HG03354 (cell line): Measurements from ENCODE around the gene PFDN6.

Source experiments
- ATAC-seq: cut with Tn5 transposase; IDR thresholded peaks from one replicate; pipeline ENCODE4 v1.9.1; 2021; ENCODE audit warnings: mild to moderate bottlenecking; ENCODE audit not compliant: unreplicated experiment, poor library complexity, severe bottlenecking

PFDN6 gene

DNA sequence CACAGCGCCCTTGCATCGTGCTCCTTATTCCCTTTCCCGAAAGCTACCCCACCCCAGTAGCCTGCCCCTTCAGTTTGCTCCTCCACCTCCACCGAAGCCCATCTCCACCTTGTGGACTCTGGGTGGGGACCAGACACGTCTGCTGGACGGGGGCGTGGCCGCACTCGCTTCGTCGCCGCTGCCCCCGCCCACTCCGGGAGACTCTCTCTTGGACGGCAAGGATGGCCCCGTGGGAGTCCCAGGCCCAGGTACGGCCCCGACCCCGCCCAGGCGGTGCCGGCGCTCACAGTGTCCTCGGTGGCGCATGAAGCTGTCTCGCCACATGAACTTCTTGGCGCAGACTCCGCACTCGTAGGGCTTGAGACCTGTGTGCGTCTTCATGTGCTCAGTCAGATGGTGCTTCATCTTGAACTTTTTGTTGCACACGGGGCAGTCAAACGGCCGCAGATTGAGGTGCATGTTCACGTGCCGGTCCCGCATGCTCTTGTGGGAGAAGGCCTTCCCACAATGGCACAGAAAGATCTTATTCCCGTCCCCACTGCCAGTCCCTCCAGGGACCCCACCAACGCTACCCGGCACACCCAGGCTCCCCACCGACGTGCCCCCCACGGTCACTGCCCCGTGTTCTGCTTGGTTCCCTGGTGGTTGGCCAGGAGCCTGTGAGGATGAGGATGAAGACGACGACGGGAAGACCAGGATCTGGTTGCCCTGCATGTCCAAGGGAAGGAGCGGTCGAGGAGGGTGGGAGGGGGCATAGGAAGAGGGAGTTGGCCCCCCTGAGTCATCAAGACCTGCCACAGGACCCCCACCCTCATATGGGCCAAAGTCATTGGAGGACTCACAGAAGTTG lies 25.8 kb downstream of the PFDN6 start:
- no peak for ATAC-seq

DNA sequence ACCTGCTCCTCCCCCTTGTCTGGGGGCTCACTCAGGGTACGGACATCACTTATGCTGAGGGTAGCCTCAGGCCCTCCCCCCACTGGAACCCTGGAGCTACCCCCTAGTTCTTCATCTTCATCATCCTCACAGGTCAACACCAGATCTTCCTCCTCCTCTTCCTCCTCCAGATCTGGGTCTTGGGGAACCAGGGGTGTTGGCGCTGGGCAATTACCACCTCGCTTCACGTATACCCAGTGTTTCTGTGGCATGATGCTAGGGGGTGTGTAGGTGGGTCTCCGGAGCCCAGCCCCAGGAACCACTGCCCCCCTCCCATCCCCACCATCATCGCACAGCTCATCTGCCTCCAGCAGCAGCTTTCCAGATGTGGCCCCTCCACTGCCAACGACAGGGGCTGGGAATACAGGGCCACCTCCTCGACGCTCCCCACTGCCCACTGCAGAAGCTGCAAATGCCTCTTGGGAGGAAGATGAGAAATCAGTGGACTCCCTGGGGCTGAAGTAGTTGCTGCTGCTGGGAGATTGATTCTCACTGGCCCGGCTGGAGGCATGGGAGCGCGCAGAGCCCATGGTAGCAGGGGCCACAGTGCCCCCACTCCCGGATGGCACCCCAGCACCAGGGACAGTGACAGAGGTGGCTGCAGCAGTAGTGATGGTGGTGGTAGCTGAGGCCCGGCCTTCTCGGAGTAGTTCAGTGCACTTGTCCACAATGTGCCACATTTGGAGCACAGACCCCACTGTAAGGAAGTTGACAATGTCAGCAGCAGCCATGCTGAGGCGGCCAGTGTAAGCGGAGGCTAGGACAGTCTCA lies 26.6 kb downstream of the PFDN6 start:
- no peak for ATAC-seq

DNA sequence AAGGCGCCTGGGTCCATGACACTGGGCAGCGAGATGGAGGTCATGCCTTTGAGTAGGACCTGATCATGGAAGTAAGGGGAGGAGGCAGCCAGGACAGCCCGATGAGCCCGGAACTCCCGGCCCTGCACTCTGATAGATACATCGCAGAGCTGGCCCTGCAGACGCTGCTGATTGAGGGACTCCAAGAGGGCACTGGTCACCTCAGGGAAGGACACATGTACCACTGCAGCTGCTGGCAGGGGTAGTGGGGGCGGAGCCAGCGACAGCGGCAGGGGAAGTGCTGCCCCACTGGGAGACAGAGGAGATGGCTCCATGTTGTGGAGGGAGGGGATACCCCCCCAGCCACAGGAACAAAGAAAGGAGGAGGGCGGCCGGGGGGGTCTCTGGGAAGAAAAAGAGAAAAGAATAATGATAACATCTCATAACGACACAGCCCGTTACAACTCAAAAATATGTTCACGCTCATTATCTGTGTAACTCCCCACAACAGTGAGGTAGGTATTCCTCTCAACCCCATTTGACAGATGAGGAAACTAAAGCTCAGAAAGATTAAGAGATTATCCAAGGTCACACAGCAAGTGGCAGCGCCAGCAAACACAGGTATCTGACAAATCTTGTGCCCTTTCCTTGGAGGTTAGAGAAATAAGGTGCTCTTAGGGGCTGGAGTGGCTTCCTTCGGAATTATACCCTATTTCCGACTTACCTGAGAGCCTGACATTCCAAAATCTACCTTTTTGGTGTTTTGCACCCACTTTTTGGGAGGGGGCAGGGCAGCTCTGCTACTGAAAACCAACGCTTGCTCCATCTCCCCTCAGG lies 27.4 kb downstream of the PFDN6 start:
- ATAC-seq: no peak

DNA sequence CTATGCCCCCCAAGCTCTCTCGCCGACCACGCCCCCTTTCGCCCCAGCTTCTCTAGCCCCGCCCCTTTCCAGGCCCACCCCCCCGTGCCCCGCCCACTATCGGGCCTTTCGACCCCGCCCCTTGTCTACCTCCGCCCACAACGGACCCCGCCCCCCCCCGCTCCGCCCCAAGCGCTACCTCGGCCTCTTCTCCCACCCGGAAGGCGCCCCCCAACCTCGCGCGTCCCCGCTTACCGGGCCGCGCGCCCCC lies 27.9 kb downstream of the PFDN6 start:
- no peak for ATAC-seq

DNA sequence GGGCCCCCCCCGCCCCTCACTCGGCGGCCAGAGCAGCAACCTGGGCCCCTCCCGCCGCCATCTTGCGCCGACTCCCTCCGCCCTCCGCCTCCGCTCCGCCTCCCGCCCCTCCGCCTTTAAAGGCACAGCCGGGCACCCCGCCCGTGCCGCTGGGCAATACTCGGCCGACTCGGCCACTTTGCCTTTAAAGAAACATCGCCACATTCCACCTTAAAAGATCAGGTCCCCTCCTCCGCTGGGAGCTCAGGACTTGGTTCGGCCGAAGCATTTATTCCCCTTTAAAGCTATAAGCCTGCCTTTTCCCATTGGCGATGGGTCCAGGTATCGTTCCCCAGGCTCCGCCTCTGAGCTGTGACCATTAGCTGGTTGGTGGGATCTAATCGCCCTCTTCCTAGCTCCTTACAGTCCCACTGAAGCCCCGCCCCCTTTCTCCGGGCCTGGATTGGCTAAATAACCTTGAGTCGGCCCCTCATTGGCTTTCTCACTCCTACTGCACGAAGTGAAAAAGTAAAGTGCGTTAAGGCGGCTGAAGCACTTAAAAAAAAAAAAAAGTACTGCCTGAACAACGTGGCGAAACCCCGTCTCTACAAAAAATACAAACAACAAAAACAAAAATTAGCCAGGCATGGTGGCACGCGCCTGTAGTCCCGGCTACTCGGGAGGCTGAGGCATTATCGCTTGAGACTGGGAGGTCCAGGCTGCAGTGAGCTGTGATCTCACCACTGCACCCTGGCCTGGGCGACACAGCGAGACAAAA lies 28.4 kb downstream of the PFDN6 start, which contains the start of gene ZBTB22:
Gene ZBTB22, minus strand, starts transcription at position 76 of the 757 bp plus-strand sequence. CDS start 828 bp downstream, outside the sequence.
- peak; percentile 56 for ATAC-seq

DNA sequence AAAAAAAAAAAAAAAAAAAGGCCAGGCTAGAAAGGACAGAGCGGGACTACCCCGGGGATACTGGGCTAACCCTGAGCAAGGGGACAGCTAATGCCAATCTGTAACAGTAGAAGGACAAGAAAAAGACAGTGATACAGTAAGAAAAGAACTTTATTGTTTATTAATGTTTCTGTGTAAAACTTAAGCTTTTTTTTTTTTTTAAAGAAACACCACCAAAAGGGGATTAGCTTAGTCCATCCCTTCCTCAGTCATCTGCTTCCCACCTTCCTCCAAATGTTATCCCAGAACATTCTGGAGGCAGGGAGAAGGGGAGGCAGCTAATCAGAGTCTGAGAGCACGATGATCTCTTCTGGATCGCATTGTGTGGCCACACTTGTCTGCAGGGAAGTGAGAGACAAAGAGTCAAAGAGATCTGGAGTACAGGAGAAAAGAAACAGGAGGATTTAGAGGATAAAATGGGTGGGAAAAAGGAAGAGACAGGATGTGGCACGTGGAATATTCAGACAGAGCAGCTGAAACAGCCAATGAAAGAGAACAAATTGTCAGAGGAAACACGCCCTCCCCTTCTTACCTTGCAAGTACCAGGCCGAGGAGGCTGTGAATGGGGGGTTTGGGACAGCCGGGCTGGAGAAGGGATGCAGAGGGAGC lies 29.1 kb downstream of the PFDN6 start:
- no peak for ATAC-seq

DNA sequence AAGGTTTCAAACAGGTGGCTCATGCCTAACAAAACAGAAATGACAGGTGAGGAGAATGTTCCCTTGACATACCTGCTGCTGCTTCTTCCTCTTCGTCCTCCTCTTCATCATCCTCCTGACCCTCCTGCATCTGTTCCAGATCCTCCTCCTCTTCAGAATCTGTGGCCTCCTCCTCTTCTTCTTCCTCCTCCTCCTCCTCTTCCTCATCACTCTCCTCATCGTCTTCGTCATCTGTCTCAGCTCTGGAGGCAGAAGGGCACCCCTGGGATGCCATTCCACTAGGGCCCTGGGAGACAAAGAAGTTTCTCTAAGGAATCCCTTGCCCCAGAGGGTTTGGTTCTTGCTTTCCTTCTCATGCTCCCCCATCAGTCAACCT lies 30.5 kb downstream of the PFDN6 start:
- ATAC-seq: no peak

DNA sequence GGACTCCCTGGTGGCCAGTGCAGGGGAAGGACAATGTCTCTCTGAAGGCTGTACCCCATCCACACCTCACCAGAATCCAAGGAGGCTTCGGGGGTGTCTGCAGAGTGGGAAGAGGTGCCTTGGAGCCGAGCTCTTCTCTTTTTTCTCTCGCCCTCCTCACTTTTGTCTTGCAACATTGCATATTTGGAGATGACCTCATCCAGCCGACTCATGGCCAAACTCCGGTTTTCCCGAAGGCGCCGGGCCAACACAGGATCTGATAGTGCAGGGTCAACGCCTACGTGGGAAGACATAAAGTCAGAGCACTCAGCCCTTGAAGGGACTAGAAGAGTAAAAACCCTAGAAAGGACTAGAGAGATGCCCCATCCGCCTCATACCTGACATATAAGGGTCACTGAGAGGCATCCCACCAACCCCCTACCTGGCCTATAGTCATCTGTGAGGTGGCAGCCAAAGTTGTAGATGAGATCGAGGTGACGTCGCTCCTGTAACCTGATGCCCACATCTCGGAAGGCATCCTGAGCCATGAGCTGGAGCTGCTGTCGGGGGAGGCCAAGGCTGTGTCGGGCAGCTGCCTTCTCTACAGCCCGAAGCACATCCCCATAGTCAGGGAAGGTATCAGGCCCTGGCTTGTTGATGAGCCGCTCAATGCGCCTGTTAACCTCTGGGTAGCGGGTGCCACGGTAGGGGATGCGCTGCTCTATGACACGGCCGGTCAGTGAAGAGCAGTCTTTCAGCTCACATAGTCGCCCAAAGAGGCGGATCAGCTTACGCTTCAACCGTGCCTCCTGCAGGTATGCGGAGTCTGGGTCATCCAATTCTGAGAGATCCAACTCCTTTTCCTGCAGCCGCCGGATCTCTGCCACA lies 31.1 kb downstream of the PFDN6 start:
- ATAC-seq: no peak

DNA sequence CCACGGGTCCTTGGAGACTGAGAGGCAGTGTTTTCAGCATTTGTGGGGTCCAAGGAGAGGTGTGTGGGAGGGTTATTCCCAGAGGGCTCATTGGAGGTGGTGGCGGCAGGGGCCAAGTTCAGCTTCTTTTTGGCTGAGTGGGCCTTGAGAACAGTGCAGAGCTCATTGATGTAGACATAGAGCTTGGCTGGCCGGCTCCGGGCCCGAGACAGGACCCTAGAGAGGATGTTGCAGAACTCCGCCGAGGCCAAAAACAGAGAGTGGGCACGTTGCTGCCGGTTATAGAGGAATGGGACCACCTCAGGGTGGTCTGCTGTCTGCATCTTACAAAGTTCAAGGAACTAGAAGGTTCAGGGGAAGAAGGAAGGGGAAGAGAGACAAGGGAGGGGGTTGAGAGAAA lies 31.8 kb downstream of the PFDN6 start:
- no peak for ATAC-seq

DNA sequence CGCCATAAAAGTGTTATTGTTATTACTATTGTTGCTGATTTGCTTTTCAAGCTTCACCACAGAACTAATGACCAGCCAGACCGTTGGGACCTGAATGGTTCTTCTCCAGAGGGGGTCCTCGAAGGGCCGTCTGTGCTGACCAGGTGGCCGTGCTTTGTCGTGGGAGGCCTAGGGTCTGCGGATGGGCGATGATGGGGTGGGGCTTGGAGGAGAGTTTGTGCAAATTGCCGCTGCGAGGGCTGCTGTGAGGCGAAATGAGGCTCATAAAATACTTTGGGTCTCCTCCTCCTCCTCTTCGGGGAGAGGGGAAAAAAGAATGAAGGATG lies 34.2 kb downstream of the PFDN6 start:
- ATAC-seq: no peak

DNA sequence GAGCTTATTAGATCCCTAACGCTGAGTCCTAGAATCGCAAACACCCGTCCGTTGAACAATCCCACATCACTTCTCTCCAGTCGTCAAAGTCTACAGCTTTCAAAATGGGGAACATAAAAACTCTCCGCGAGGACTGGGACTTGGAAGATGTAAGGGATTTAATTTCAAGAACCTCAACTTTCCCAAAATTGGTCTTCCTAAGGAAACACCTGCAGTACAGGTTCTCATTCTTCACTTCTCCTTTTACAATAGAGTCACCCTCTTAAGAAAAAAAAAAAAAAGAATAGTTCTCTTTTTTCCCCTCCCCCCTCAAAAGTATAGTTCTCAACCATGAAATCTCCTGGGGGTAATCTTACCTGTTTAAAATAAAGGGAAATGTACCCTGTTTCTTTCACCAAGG lies 34.7 kb downstream of the PFDN6 start:
- no peak for ATAC-seq

DNA sequence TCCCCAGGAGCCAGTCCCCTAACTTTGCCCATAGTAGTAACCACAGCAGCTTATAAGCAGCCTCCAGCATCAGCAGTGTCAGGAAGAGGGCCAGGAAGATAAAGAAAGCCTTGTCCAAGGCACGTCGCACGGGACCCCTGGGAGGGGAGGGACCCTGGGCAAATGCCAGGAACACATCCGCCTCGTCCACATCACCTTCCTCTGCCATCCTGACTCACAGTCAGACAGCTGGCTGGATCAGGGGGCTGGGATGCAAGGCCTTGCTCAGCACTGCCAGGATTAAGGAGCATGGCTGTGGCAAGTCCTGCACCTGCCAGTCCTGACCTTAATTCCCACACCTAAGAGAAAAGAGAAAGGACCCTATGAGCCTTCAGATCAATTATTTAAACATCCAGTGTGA lies 39.7 kb downstream of the PFDN6 start:
- ATAC-seq: no peak

DNA sequence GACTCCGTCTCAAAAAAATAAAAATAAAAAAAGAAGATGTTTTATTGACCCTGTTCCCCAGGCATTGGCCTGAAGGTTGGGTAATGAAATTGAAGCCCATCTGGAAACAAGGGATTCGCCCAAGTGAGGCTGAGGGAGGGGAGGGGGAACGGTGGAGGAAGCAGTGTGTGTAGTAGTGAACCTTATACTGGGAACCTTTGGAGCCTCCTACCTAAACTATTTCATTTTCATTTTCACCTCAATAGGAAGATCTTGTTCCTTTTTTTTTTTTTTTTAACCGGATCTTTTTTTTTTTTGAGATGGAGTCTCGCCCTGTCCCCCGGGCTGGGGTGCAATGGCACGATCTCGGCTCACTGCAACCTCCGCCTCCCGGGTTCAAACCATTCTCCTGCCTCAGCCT lies 41.3 kb downstream of the PFDN6 start:
- ATAC-seq: no peak

DNA sequence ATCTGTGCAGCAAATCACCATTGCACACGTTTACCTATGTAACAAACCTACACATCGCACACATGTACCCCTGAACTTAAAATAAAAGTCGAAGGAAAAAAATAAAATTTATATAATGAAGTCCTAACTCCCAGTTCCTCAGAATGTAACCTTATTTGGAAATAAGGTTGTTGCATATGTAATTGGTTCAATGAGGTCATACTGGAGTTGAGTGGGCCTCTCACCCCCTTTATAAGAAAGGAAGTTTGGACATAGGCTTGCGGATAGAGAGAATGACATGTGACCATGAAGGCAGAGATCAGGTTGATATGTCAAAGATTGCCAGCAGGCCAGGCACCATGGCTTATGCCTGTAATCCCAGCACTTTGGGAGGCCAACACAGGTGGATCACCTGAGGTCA lies 44.3 kb downstream of the PFDN6 start:
- no peak for ATAC-seq

DNA sequence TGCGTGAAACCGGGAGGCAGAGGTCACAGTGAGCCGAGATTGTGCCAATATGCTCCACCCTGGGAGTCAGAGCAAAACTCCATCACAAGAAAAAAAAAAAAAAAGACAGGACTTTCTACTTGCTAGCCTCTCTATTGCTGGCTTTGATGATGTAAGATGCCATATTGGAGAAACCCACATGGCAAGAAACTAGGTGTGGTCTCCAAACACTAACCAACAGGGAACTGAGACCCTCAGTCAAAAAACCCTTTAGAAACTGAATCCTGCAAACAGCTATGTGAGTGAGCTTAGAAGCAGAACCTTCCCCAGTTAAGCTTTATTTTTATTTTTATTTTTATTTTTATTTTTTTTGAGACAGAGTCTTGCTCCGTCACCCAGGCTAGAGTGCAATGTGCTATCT lies 46.5 kb downstream of the PFDN6 start:
- no peak for ATAC-seq

DNA sequence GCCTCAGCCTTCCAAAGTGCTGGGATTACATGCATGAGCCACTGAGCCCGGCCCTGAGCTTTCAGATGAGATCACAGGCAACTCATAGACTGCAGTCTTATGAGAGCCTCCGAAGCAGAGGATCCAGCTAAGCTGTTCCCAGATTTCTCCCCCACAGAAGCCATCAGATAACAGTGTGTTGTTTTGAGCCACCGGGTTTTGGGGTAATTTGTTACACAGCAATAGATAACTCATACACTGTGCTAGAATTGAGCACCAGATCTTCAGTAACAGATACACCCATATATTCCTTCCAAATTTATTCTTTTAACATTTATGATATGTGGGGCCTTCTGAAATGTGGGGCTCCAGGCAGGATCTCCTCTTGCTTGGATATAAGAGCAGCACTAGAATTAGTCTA lies 47.1 kb downstream of the PFDN6 start:
- no peak for ATAC-seq

DNA sequence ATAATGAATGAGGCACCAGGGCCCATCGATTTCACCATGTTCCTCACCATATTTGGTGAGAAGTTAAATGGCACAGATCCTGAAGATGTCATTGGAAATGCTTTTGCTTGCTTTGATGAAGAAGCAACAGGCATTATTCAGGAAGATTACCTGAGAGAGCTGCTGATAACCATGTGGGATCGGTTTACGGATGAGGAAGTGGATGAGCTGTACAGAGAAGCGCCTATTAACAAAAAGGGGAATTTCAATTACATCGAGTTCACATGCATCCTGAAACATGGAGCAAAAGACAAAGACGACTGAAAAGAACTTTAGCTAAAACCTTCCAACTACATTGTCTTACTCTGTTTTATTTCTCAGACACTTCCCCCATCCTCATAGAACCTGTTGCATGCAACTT lies 49.8 kb downstream of the PFDN6 start:
- ATAC-seq: no peak
